Fibroblast of skin of right biceps (primary cell): ENCODE data around the gene DHX15.
"Not testable (repeated sequence)": the region's sequence is repeated elsewhere in the genome, so short reads cannot be mapped to it uniquely, and the experiment has no call there.

Experiments
- DNase-seq: peaks from one replicate; pipeline ENCODE4 v3.0.0-alpha.2; 2013

Gene DHX15

GRCh38 chr4:24535399-24535798 is 49.0 kb downstream of the DHX15 start:
- no peak for DNase-seq

GRCh38 chr4:24533364-24533763 is 51.0 kb downstream of the DHX15 start:
- no peak for DNase-seq

GRCh38 chr4:24529555-24529954 is 54.8 kb downstream of the DHX15 start:
- no peak for DNase-seq

GRCh38 chr4:24527371-24527770 is 57.0 kb downstream of the DHX15 start:
- peak; percentile 17 for DNase-seq

GRCh38 chr4:24521544-24521943 is 62.8 kb downstream of the DHX15 start:
- DNase-seq: no peak

GRCh38 chr4:24519649-24520048 is 64.7 kb downstream of the DHX15 start:
- DNase-seq: no peak

GRCh38 chr4:24517676-24518075 is 66.7 kb downstream of the DHX15 start:
- DNase-seq: no peak

- no peak for DNase-seq
These were observed 67.4 kb downstream of the DHX15 start for GRCh38 chr4:24516926-24517325.

GRCh38 chr4:24515698-24516097 is 68.7 kb downstream of the DHX15 start:
- no peak for DNase-seq

GRCh38 chr4:24514808-24515207 is 69.5 kb downstream of the DHX15 start:
- DNase-seq: no peak

- DNase-seq: no peak
These were observed 70.6 kb downstream of the DHX15 start for GRCh38 chr4:24513718-24514117.

GRCh38 chr4:24511371-24512063 is 72.8 kb downstream of the DHX15 start:
- DNase-seq: peak; percentile 17

GRCh38 chr4:24510091-24510490 is 74.3 kb downstream of the DHX15 start:
- DNase-seq: no peak

GRCh38 chr4:24508541-24508940 is 75.8 kb downstream of the DHX15 start:
- DNase-seq: no peak

GRCh38 chr4:24507439-24507838 is 76.9 kb downstream of the DHX15 start:
- no peak for DNase-seq

GRCh38 chr4:24503090-24503489 is 81.3 kb downstream of the DHX15 start:
- not testable (repeated sequence) for DNase-seq

- DNase-seq: no peak
These were observed 87.1 kb downstream of the DHX15 start for GRCh38 chr4:24497221-24497620.

GRCh38 chr4:24496597-24496996 is 87.8 kb downstream of the DHX15 start:
- no peak for DNase-seq

GRCh38 chr4:24495388-24495787 is 89.0 kb downstream of the DHX15 start:
- no peak for DNase-seq

- no peak for DNase-seq
These were observed 94.5 kb downstream of the DHX15 start for GRCh38 chr4:24489870-24490269.

GRCh38 chr4:24488399-24489164 is 95.8 kb downstream of the DHX15 start:
- peak; percentile 49 for DNase-seq

GRCh38 chr4:24482871-24483270 is 101.5 kb downstream of the DHX15 start:
- DNase-seq: no peak

GRCh38 chr4:24477919-24478318 is 106.4 kb downstream of the DHX15 start:
- DNase-seq: peak; percentile 88
